ENCODE measurements around the gene ACVR1.
"Not testable (repeated sequence)": the region's sequence is repeated elsewhere in the genome, so short reads cannot be mapped to it uniquely, and the experiment has no call there.

DNA sequence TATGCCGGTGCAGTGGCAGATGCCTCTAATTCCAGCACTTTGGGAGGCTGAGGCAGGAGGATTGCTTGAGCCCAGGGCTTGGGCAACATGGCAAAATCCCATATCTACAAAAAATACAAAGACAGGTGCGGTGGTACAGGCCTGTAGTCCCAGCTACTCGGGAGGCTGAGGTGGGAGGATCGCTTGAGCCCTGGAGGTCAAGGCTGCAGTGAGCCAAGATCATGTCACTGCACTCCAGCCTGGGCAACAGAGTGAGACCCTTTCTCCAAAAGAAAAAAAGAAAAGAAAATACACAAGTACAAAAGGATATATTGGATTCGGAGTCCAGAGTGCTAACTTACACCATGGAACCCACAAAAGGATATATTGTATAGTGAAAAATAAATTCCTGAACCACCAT, 8.4 kb upstream of the ACVR1 start:
- not testable (repeated sequence) for TF ChIP-seq CTCF (IDR thresholded peaks at IDR 0.05; ENCODE audit: low read depth, low read length, poor library complexity, severe bottlenecking); EZH2phosphoT487 (IDR thresholded peaks at IDR 0.05; ENCODE audit: borderline replicate concordance, low read length)
